ENCODE data around the gene RNF145.
"Not testable (repeated sequence)": the region's sequence is repeated elsewhere in the genome, so short reads cannot be mapped to it uniquely, and the experiment has no call there.

Gene RNF145

GRCh38 chr5:159152876-159153275 is 56.5 kb downstream of the RNF145 start:
- no peak for DNase-seq

- no peak for DNase-seq
These were observed 60.3 kb downstream of the RNF145 start for GRCh38 chr5:159149085-159149484.

- DNase-seq = no peak
These were observed 61.4 kb downstream of the RNF145 start for GRCh38 chr5:159147976-159148375.

GRCh38 chr5:159146839-159147238 is 62.5 kb downstream of the RNF145 start:
- no peak for DNase-seq

- DNase-seq = not testable (repeated sequence)
These were observed 64.2 kb downstream of the RNF145 start for GRCh38 chr5:159145160-159145559.

GRCh38 chr5:159139802-159140201 is 69.6 kb downstream of the RNF145 start:
- DNase-seq = no peak

- DNase-seq = no peak
These were observed 73.3 kb downstream of the RNF145 start for GRCh38 chr5:159135896-159136531.

GRCh38 chr5:159133041-159133741 is 76.2 kb downstream of the RNF145 start:
- no peak for DNase-seq

- no peak for DNase-seq
These were observed 76.8 kb downstream of the RNF145 start for GRCh38 chr5:159132429-159133040.

GRCh38 chr5:159131951-159132350 is 77.4 kb downstream of the RNF145 start:
- no peak for DNase-seq

- no peak for DNase-seq
These were observed 78.5 kb downstream of the RNF145 start for GRCh38 chr5:159130871-159131270.

- no peak for DNase-seq
These were observed 81.2 kb downstream of the RNF145 start for GRCh38 chr5:159128070-159128541.

- DNase-seq = no peak
These were observed 85.7 kb downstream of the RNF145 start for GRCh38 chr5:159123700-159124099.

GRCh38 chr5:159123189-159123588 is 86.2 kb downstream of the RNF145 start:
- no peak for DNase-seq

GRCh38 chr5:159121061-159121460 is 88.3 kb downstream of the RNF145 start:
- no peak for DNase-seq

- no peak for DNase-seq
These were observed 88.9 kb downstream of the RNF145 start for GRCh38 chr5:159120446-159120845.

GRCh38 chr5:159119842-159120241 is 89.5 kb downstream of the RNF145 start:
- DNase-seq = not testable (repeated sequence)

- not testable (repeated sequence) for DNase-seq
These were observed 90.2 kb downstream of the RNF145 start for GRCh38 chr5:159118958-159119659.

- no peak for DNase-seq
These were observed 95.9 kb downstream of the RNF145 start for GRCh38 chr5:159113405-159113804.

GRCh38 chr5:159112436-159112835 is 96.9 kb downstream of the RNF145 start:
- DNase-seq = no peak
